Measurements from ENCODE around the gene RPL10. TPM values are rescaled to one million over a fixed set of nuclear protein-coding genes. Genes with fewer than 3 reads are reported as not detected.

Gene RPL10
- total and polyA plus RNA-seq, 2 of the 13 experiments (the other 11 are each of a cell fraction or from before 2014, with no cell fraction given) = 2,381 to 4,713 TPM

DNA sequence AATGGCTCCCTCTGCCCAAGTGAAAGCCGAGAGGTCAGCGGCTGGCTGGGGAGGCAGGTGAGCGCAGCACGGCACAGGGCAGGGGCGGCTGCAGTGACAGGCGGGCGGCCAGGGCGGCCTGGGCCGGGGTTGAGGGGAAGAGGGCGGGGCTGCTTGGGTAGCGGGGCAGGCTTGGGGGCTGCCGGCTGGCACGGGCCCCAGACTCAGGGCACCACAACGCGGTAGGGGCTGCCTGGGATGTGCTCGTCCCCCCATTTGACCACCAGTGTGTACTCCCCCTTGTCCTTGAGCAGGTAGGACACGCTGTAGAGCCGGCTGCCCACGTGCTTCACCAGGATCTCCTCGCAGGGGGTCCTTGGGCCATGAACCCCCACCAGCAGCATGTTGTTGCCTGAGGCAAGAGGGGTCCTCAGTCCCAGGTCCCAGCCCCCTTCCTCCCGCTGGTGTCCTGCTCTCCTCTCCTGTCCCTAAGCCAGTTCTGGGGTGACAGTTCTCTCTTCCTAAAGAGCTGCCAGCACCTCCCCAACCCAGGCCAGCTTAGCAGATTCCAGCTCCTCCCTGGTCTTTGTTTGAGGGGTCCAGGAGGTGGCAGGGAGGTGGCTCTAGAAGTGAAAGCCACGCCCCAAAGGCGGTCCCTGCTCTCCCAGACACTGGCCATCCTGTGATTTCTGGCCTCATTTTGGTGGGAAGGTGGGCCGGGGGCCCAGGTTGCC is 49.4 kb upstream of the RPL10 start:
- BruUV-seq (replicated peaks) = TSS peak; percentile 65
- Histone ChIP-seq H3K79me2 (ENCODE audit: insufficient read depth, low read length) (no peaks in the 10 kb centered on the region), H3K27me3 (ENCODE audit: control insufficient read depth in 1 of 2, insufficient read depth in 2 of 2, low read length in 2 of 2) (no peaks in the 10 kb centered on the region), H3K4me1 (ENCODE audit: insufficient read depth, low read length) (peaks cover 5% of the 10 kb centered on the region; the same call in 1 of the 2 replicates), H3K36me3 (replicated peaks in 1 of 2; ENCODE audit: control insufficient read depth in 1 of 2, insufficient read depth in 2 of 2, low read length in 2 of 2) (peaks cover 6 to 28% of the 10 kb centered on the region in 2 experiments; a peak in 3 of 5 replicates), H2AFZ (ENCODE audit: low read length) (no peak overlapping the region), H3K4me2 (ENCODE audit: low read depth, low read length) (no peak overlapping the region), H3K4me3 (replicated peaks in 1 of 3; ENCODE audit: insufficient read depth in 1 of 3, low read depth in 2 of 3, low read length in 3 of 3) (no peak overlapping the region), H3K9me3 (ENCODE audit: low read length) (no peaks in the 10 kb centered on the region), H3K9ac (ENCODE audit: insufficient read depth, low read depth, low read length) (no peak overlapping the region), H3K27ac (ENCODE audit: extremely low read length, insufficient read depth, low read length) (no peak overlapping the region), H4K20me1 (ENCODE audit: insufficient read depth, low read length) (no peaks in the 10 kb centered on the region)
- intact Hi-C loops (cut with micrococcal nuclease; ENCODE audit: unreplicated experiment) = no loop called here
- WGBS (ENCODE audit: low lambda C conversion rate) = 100% methylated on average over 1 of the region's 24 CpGs
- DNase-seq (ENCODE audit: low spot score) (no peak), ATAC-seq (no peak), FAIRE-seq (no peak)
- in situ Hi-C loops (cut with HindIII; ENCODE audit: extremely low pct_ligation_motif_present, low pct_unique_long_range_greater_than_20kb) = no loop called here
- POLR2A ChIA-PET = interaction anchor here (1.9 kb wide), 2 partner anchors 17 to 49 kb away, joined by 5 read pairs; partner anchors contain the start of gene RPL10
- no peak for TF ChIP-seq BHLHE40 (IDR thresholded peaks at IDR 0.05; ENCODE audit: low read length)
- no peak for TF ChIP-seq U2AF2 (IDR thresholded peaks at IDR 0.05; ENCODE audit: low read depth, low read length)
- TF ChIP-seq, protein P1, sequence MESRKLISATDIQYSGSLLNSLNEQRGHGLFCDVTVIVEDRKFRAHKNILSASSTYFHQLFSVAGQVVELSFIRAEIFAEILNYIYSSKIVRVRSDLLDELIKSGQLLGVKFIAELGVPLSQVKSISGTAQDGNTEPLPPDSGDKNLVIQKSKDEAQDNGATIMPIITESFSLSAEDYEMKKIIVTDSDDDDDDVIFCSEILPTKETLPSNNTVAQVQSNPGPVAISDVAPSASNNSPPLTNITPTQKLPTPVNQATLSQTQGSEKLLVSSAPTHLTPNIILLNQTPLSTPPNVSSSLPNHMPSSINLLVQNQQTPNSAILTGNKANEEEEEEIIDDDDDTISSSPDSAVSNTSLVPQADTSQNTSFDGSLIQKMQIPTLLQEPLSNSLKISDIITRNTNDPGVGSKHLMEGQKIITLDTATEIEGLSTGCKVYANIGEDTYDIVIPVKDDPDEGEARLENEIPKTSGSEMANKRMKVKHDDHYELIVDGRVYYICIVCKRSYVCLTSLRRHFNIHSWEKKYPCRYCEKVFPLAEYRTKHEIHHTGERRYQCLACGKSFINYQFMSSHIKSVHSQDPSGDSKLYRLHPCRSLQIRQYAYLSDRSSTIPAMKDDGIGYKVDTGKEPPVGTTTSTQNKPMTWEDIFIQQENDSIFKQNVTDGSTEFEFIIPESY (CRISPR knock-in tag; IDR thresholded peaks at IDR 0.05) = no peak
- TF ChIP-seq NFE2L2 (IDR thresholded peaks at IDR 0.05; ENCODE audit: low read length) = no peak
- TF ChIP-seq SIN3B (IDR thresholded peaks at IDR 0.05; ENCODE audit: low read length) = no peak
- TF ChIP-seq ZNF746 (CRISPR knock-in tag; IDR thresholded peaks at IDR 0.05) = no peak
- TF ChIP-seq ZBTB1 (CRISPR knock-in tag; IDR thresholded peaks at IDR 0.05; ENCODE audit: borderline replicate concordance) = no peak
- TF ChIP-seq, protein P2, sequence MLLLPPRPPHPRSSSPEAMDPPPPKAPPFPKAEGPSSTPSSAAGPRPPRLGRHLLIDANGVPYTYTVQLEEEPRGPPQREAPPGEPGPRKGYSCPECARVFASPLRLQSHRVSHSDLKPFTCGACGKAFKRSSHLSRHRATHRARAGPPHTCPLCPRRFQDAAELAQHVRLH (CRISPR knock-in tag; IDR thresholded peaks at IDR 0.05; ENCODE audit: borderline replicate concordance, low read depth) = no peak
- TF ChIP-seq, protein P3, sequence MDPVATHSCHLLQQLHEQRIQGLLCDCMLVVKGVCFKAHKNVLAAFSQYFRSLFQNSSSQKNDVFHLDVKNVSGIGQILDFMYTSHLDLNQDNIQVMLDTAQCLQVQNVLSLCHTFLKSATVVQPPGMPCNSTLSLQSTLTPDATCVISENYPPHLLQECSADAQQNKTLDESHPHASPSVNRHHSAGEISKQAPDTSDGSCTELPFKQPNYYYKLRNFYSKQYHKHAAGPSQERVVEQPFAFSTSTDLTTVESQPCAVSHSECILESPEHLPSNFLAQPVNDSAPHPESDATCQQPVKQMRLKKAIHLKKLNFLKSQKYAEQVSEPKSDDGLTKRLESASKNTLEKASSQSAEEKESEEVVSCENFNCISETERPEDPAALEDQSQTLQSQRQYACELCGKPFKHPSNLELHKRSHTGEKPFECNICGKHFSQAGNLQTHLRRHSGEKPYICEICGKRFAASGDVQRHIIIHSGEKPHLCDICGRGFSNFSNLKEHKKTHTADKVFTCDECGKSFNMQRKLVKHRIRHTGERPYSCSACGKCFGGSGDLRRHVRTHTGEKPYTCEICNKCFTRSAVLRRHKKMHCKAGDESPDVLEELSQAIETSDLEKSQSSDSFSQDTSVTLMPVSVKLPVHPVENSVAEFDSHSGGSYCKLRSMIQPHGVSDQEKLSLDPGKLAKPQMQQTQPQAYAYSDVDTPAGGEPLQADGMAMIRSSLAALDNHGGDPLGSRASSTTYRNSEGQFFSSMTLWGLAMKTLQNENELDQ (CRISPR knock-in tag; IDR thresholded peaks at IDR 0.05; ENCODE audit: borderline replicate concordance) = no peak
- no peak for TF ChIP-seq ZNF207 (IDR thresholded peaks at IDR 0.05; ENCODE audit: borderline replicate concordance)
- CTCF ChIA-PET (ENCODE audit: low intra/inter-chr PET ratio, low total read pairs) = no interaction called here

Measured in HepG2 (cell line).